IPS DF 6.9 (cell line): ENCODE measurements around the gene FBXL7.

ENCODE experiments used
- DNase-seq: peaks from one replicate; pipeline ENCODE4 v3.0.0-alpha.2; 2013; ENCODE audit warnings: low read depth, low spot score
- H3K27ac ChIP-seq: one replicate; pipeline ENCODE4 v1.5.1; 2013; ENCODE audit warnings: low read length, control low read depth
- H3K27me3 ChIP-seq: 2 replicates; pipeline ENCODE4 v1.6.1; 2013; ENCODE audit warnings: mild to moderate bottlenecking, low read length; ENCODE audit not compliant: control insufficient read depth, insufficient read depth
- H3K36me3 ChIP-seq: 2 replicates; pipeline ENCODE4 v1.6.1; 2013; ENCODE audit warnings: low read length; ENCODE audit not compliant: control insufficient read depth, insufficient read depth
- H3K4me1 ChIP-seq: 2 replicates; pipeline ENCODE4 v1.6.1; 2013; ENCODE audit warnings: low read length; ENCODE audit not compliant: control insufficient read depth, insufficient read depth
- H3K4me3 ChIP-seq: 2 replicates; pipeline ENCODE4 v1.5.1; 2013; ENCODE audit warnings: mild to moderate bottlenecking, low read length
- H3K9me3 ChIP-seq: 2 replicates; pipeline ENCODE4 v1.6.1; 2013; ENCODE audit warnings: low read length, inconsistent platforms; ENCODE audit not compliant: control insufficient read depth, insufficient read depth
- WGBS: extraction: QIAGEN DNeasy Blood & Tissue Kit; methylation state at CpG from one replicate; pipeline ENCODE4 v1.1.7; 2013; ENCODE audit warnings: mixed read lengths, missing lambda C conversion rate; ENCODE audit not compliant: insufficient read length, insufficient coverage; 5-methylcytosine and 5-hydroxymethylcytosine counted together

The FBXL7 gene

GRCh38 chr5:15555176-15555575 is 55.2 kb downstream of the FBXL7 start:
- Histone ChIP-seq H3K9me3 (no peaks in the 10 kb centered on the region), H3K4me1 (peaks cover 3% of the 10 kb centered on the region; the same call in 1 of the 2 replicates), H3K4me3 (no peak overlapping the region), H3K27ac (no peak overlapping the region), H3K36me3 (peaks cover 3% of the 10 kb centered on the region; the same call in 1 of the 2 replicates), H3K27me3 (no peaks in the 10 kb centered on the region)
- WGBS, result no CpG with 5 or more reads among the region's 5 CpGs
- DNase-seq, result no peak

- DNase-seq, result no peak
- Histone ChIP-seq H3K36me3 (no peaks in the 10 kb centered on the region), H3K4me3 (no peak overlapping the region), H3K4me1 (peaks cover 3% of the 10 kb centered on the region; the same call in 1 of the 2 replicates), H3K9me3 (no peaks in the 10 kb centered on the region), H3K27me3 (no peaks in the 10 kb centered on the region), H3K27ac (no peak overlapping the region)
- no CpG with 5 or more reads among the region's 2 CpGs for WGBS
Observed at GRCh38 chr5:15558240-15558639, 58.3 kb downstream of the FBXL7 start.

DNA sequence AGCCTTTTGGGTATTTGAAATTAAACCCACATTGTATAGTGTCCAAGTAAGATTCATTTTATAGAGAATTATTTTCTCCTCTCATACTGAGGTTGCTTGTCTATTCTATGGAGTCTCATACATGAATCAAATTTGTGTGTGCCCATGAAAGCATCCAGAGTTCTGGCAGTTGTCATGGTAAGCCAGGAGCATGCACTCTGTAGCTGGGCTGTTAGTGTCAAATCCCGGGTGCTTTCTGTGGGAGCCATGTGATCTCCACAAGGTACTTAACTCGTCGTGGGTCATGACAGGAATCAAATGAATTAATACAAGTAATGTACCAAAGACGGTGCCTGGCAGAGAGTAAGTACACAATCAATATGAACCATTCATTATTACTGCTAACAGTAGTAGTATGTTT is 58.7 kb downstream of the FBXL7 start:
- WGBS, result no CpG with 5 or more reads among the region's 4 CpGs

DNA sequence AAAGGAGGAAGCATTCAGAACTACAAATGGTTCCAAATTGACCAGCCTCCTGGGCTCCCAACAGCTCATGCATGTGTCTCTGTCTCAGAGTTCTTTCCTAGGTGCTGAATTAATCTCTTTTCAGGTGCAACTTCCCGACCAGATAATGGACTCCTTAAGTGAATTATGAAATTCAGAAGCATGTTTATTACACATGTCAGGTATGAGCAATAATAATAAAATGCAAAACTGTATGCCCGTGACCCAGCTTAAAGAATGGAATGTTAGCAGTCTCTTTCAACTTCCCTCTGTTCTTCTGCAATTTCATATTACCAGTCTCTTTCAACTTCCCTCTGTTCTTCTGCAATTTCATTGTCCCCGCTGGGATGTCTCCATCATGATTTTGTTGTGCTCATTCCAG is 60.4 kb downstream of the FBXL7 start:
- Histone ChIP-seq H3K27ac (no peak overlapping the region), H3K36me3 (no peaks in the 10 kb centered on the region), H3K4me1 (0 out of 2 replicates have a peak, but pooled peaks cover 2% of the 10 kb centered on the region), H3K4me3 (no peak overlapping the region), H3K9me3 (no peaks in the 10 kb centered on the region), H3K27me3 (no peaks in the 10 kb centered on the region)
- no peak for DNase-seq
- no CpG with 5 or more reads among the region's 3 CpGs for WGBS

More for the DNA sequence above, 58.7 kb downstream of the FBXL7 start:
- peaks cover 3% of the 10 kb centered on the region; the same call in 1 of the 2 replicates for H3K4me1 ChIP-seq
- DNase-seq, result no peak
- H3K4me3 ChIP-seq, result no peak overlapping the region
- no peaks in the 10 kb centered on the region for H3K9me3 ChIP-seq
- H3K27me3 ChIP-seq, result no peaks in the 10 kb centered on the region
- no peak overlapping the region for H3K27ac ChIP-seq
- H3K36me3 ChIP-seq, result no peaks in the 10 kb centered on the region

DNA sequence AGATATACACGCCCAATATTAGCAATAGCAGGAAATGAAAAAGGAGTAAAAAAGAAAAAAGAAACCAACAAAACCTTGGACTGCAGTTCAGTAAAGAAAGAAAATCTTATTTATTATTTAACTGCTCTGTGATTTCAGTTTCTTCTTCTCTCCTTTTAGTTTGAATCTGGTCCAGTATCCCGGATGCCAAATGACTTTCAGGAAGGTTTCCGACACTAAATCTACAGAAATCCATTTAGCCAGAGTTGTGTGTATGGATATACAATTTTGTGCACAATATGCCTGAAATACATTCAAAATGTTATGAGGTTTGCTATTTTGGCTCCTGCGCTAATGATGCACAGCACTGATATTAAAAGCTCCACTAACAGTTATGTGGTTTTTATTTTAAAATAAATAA is 64.5 kb downstream of the FBXL7 start:
- Histone ChIP-seq H3K27ac (no peak overlapping the region), H3K9me3 (no peaks in the 10 kb centered on the region), H3K4me1 (no peaks in the 10 kb centered on the region), H3K36me3 (no peaks in the 10 kb centered on the region), H3K27me3 (no peaks in the 10 kb centered on the region), H3K4me3 (no peak overlapping the region)
- no peak for DNase-seq
- WGBS, result no CpG with 5 or more reads among the region's 4 CpGs

GRCh38 chr5:15564957-15565356 is 65.0 kb downstream of the FBXL7 start:
- no peak overlapping the region for H3K27ac ChIP-seq
- H3K36me3 ChIP-seq, result no peaks in the 10 kb centered on the region
- H3K27me3 ChIP-seq, result no peaks in the 10 kb centered on the region
- no peak overlapping the region for H3K4me3 ChIP-seq
- no peaks in the 10 kb centered on the region for H3K4me1 ChIP-seq
- DNase-seq, result no peak
- WGBS, result no CpG with 5 or more reads among the region's 1 CpG
- no peaks in the 10 kb centered on the region for H3K9me3 ChIP-seq

GRCh38 chr5:15566306-15566705 is 66.3 kb downstream of the FBXL7 start:
- Histone ChIP-seq H3K27ac (no peak overlapping the region), H3K27me3 (no peaks in the 10 kb centered on the region), H3K36me3 (no peaks in the 10 kb centered on the region), H3K4me1 (no peaks in the 10 kb centered on the region), H3K4me3 (no peak overlapping the region), H3K9me3 (no peaks in the 10 kb centered on the region)
- DNase-seq, result no peak
- WGBS, result no CpG with 5 or more reads among the region's 4 CpGs

DNA sequence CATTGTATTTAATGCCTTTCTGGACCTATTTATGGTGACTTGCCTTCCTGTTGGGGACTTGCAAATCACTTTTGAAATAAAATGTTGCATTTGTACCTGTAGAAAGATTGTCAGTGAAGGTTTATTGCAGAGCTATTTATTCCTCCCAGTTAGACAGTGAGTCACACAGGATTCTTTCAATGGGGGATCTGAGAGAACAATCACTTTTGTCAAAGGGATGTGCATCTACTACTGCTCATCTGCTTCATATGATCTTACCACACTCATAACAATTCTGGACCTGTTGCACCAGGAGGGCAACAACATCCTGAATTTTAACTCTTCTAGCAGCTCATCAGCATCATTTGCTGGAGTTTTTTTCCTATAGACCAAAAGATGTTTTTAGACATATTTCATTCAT is 66.8 kb downstream of the FBXL7 start:
- no peak for DNase-seq
- Histone ChIP-seq H3K27me3 (no peaks in the 10 kb centered on the region), H3K36me3 (no peaks in the 10 kb centered on the region), H3K4me1 (peaks cover 1% of the 10 kb centered on the region; the same call in 1 of the 2 replicates), H3K27ac (no peak overlapping the region), H3K4me3 (no peak overlapping the region), H3K9me3 (no peaks in the 10 kb centered on the region)

DNA sequence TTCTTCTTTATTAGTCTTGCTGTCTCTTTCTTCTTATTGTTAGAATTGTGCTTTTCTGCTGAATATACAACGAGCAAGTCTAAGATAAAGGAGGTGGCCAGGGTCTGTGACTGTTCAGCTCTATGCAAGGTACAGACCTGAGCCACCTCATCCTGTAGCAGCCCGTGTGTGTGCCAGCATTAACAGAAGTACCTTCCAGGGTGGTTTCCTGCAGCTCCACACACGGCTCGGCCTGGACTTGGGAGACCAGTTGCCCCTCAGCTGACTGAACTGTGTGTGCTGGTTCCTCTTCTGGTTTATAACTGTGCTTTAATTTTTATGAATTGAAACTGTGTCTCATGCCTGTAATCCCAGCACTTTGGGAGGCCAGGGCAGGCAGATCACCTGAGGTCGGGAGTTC is 70.5 kb downstream of the FBXL7 start:
- Histone ChIP-seq H3K36me3 (no peaks in the 10 kb centered on the region), H3K27me3 (no peaks in the 10 kb centered on the region), H3K9me3 (no peaks in the 10 kb centered on the region), H3K4me3 (no peak overlapping the region), H3K4me1 (peaks cover 1% of the 10 kb centered on the region), H3K27ac (no peak overlapping the region)
- no CpG with 5 or more reads among the region's 5 CpGs for WGBS
- no peak for DNase-seq

DNA sequence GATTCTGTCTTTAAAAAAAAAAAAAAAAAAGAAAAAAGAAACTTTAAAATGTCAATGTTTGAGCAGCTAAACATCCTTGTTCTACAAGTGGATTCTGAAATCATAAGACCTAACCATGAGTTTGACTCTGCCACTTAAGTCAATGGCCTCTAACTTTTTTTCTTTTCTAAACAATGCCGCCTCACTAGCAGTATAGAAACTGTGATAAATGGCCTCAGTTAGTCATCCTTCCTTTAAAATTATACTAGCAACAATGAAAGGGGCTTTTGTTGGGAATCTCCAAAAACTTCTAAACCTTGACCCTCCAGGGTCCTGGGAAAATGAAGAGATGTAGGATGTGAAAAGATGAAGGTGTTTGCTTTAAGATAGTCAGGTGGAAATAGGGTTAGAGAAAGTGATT is 71.1 kb downstream of the FBXL7 start:
- H3K36me3 ChIP-seq, result no peaks in the 10 kb centered on the region
- no peak overlapping the region for H3K27ac ChIP-seq
- H3K4me1 ChIP-seq, result peaks cover 1% of the 10 kb centered on the region
- no peak overlapping the region for H3K4me3 ChIP-seq
- no peak for DNase-seq
- WGBS, result no CpG with 5 or more reads among the region's 1 CpG
- no peaks in the 10 kb centered on the region for H3K27me3 ChIP-seq
- H3K9me3 ChIP-seq, result no peaks in the 10 kb centered on the region

DNA sequence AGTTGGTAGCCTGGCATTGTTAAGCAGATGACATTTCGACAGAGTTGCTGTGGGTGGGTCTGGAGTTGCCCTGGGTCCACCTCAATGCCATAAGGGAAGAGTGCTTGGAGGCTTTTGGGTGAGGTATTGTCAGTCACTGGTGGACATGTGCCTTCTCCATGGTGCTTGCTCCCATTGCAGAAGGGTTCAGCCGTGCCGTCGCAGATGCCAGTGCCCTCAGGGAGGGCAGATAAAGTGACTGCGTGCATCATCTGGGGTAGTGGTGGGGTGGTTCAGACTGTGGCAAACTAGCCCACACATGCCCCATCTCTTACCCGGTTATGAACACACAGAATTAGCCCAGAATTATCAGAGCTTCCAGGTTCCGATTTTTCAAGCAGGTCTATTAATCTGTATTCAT is 71.6 kb downstream of the FBXL7 start:
- Histone ChIP-seq H3K27ac (no peak overlapping the region), H3K9me3 (no peaks in the 10 kb centered on the region), H3K36me3 (no peaks in the 10 kb centered on the region), H3K27me3 (no peaks in the 10 kb centered on the region), H3K4me1 (peaks cover 1% of the 10 kb centered on the region), H3K4me3 (no peak overlapping the region)
- no CpG with 5 or more reads among the region's 7 CpGs for WGBS
- DNase-seq, result no peak
